Measurements from ENCODE around the gene STK25. TPM values are rescaled to one million over a fixed set of nuclear protein-coding genes. Genes with fewer than 3 reads are reported as not detected.

STK25 gene
- total and polyA plus RNA-seq, 4 donors: 134 to 255 (median 190) TPM

- Histone ChIP-seq H3K27ac (ENCODE audit: low read depth, low read length) (no peak overlapping the region), H3K27me3 (ENCODE audit: control insufficient read depth, insufficient read depth, low read length) (no peaks in the 10 kb centered on the region), H3K4me3 (ENCODE audit: low read depth, low read length) (no peak overlapping the region), H3K36me3 (ENCODE audit: control insufficient read depth, insufficient read depth, low read length) (peaks cover 69% of the 10 kb centered on the region), H3K9me3 (ENCODE audit: control insufficient read depth, insufficient read depth, low read length) (no peaks in the 10 kb centered on the region), H3K4me1 (ENCODE audit: control insufficient read depth, insufficient read depth, low read length) (no peaks in the 10 kb centered on the region)
- no peak for DNase-seq (ENCODE audit: low read depth in 4 of 6, low spot score in 6 of 6)
- no CpG with 5 or more reads among the region's 3 CpGs for WGBS (ENCODE audit: insufficient coverage)
Observed at GRCh38 chr2:241489088-241489487, 19.3 kb downstream of the STK25 start.

- H3K4me1 ChIP-seq (ENCODE audit: control insufficient read depth, insufficient read depth, low read length): no peaks in the 10 kb centered on the region
- peaks cover 46% of the 10 kb centered on the region for H3K36me3 ChIP-seq (ENCODE audit: control insufficient read depth, insufficient read depth, low read length)
- no peaks in the 10 kb centered on the region for H3K9me3 ChIP-seq (ENCODE audit: control insufficient read depth, insufficient read depth, low read length)
- DNase-seq (ENCODE audit: low read depth in 4 of 6, low spot score in 6 of 6): no peak
- 92% methylated on average over 1 of the region's 1 CpG for WGBS (ENCODE audit: insufficient coverage)
- no peak overlapping the region for H3K27ac ChIP-seq (ENCODE audit: low read depth, low read length)
- no peak overlapping the region for H3K4me3 ChIP-seq (ENCODE audit: low read depth, low read length)
- H3K27me3 ChIP-seq (ENCODE audit: control insufficient read depth, insufficient read depth, low read length): no peaks in the 10 kb centered on the region
Observed at GRCh38 chr2:241485172-241485911, 23.0 kb downstream of the STK25 start.

- no peak for DNase-seq (ENCODE audit: low read depth in 4 of 6, low spot score in 6 of 6)
- WGBS (ENCODE audit: insufficient coverage): 81% methylated on average over 5 of the region's 9 CpGs
- Histone ChIP-seq H3K4me1 (ENCODE audit: control insufficient read depth, insufficient read depth, low read length) (no peaks in the 10 kb centered on the region), H3K9me3 (ENCODE audit: control insufficient read depth, insufficient read depth, low read length) (no peaks in the 10 kb centered on the region), H3K27ac (ENCODE audit: low read depth, low read length) (no peak overlapping the region), H3K36me3 (ENCODE audit: control insufficient read depth, insufficient read depth, low read length) (peaks cover 47% of the 10 kb centered on the region), H3K27me3 (ENCODE audit: control insufficient read depth, insufficient read depth, low read length) (no peaks in the 10 kb centered on the region), H3K4me3 (ENCODE audit: low read depth, low read length) (no peak overlapping the region)
Observed at GRCh38 chr2:241483305-241483704, 25.1 kb downstream of the STK25 start.

- DNase-seq (ENCODE audit: low read depth in 4 of 6, low spot score in 6 of 6): no peak
- Histone ChIP-seq H3K36me3 (ENCODE audit: control insufficient read depth, insufficient read depth, low read length) (peaks cover 51% of the 10 kb centered on the region), H3K4me3 (ENCODE audit: low read depth, low read length) (no peak overlapping the region), H3K9me3 (ENCODE audit: control insufficient read depth, insufficient read depth, low read length) (no peaks in the 10 kb centered on the region), H3K4me1 (ENCODE audit: control insufficient read depth, insufficient read depth, low read length) (no peaks in the 10 kb centered on the region), H3K27ac (ENCODE audit: low read depth, low read length) (no peak overlapping the region), H3K27me3 (ENCODE audit: control insufficient read depth, insufficient read depth, low read length) (no peaks in the 10 kb centered on the region)
- 83% methylated on average over 13 of the region's 20 CpGs for WGBS (ENCODE audit: insufficient coverage)
Observed at GRCh38 chr2:241482126-241482955, 26.0 kb downstream of the STK25 start.

GRCh38 chr2:241481687-241482086, 26.7 kb downstream of the STK25 start:
- DNase-seq (ENCODE audit: low read depth in 4 of 6, low spot score in 6 of 6): no peak
- Histone ChIP-seq H3K4me1 (ENCODE audit: control insufficient read depth, insufficient read depth, low read length) (no peaks in the 10 kb centered on the region), H3K9me3 (ENCODE audit: control insufficient read depth, insufficient read depth, low read length) (no peaks in the 10 kb centered on the region), H3K36me3 (ENCODE audit: control insufficient read depth, insufficient read depth, low read length) (peaks cover 48% of the 10 kb centered on the region), H3K4me3 (ENCODE audit: low read depth, low read length) (no peak overlapping the region), H3K27ac (ENCODE audit: low read depth, low read length) (no peak overlapping the region), H3K27me3 (ENCODE audit: control insufficient read depth, insufficient read depth, low read length) (no peaks in the 10 kb centered on the region)
- 88% methylated on average over 1 of the region's 1 CpG for WGBS (ENCODE audit: insufficient coverage)

- H3K4me3 ChIP-seq (ENCODE audit: low read depth, low read length): no peak overlapping the region
- no peak for DNase-seq (ENCODE audit: low read depth in 4 of 6, low spot score in 6 of 6)
- no peaks in the 10 kb centered on the region for H3K27me3 ChIP-seq (ENCODE audit: control insufficient read depth, insufficient read depth, low read length)
- 90% methylated on average over 16 of the region's 18 CpGs for WGBS (ENCODE audit: insufficient coverage)
- no peak overlapping the region for H3K27ac ChIP-seq (ENCODE audit: low read depth, low read length)
- no peaks in the 10 kb centered on the region for H3K4me1 ChIP-seq (ENCODE audit: control insufficient read depth, insufficient read depth, low read length)
- peaks cover 29% of the 10 kb centered on the region for H3K36me3 ChIP-seq (ENCODE audit: control insufficient read depth, insufficient read depth, low read length)
- H3K9me3 ChIP-seq (ENCODE audit: control insufficient read depth, insufficient read depth, low read length): no peaks in the 10 kb centered on the region
Observed at GRCh38 chr2:241479026-241479898, 29.1 kb downstream of the STK25 start.

- 95% methylated on average over 8 of the region's 8 CpGs for WGBS (ENCODE audit: insufficient coverage)
Observed at GRCh38 chr2:241478166-241478565, 30.2 kb downstream of the STK25 start.

GRCh38 chr2:241475267-241475666, 33.1 kb downstream of the STK25 start:
- peaks cover 14% of the 10 kb centered on the region for H3K36me3 ChIP-seq (ENCODE audit: control insufficient read depth, insufficient read depth, low read length)
- DNase-seq (ENCODE audit: low read depth in 4 of 6, low spot score in 6 of 6): no peak
- no peaks in the 10 kb centered on the region for H3K9me3 ChIP-seq (ENCODE audit: control insufficient read depth, insufficient read depth, low read length)
- 100% methylated on average over 1 of the region's 3 CpGs for WGBS (ENCODE audit: insufficient coverage)
- no peak overlapping the region for H3K4me3 ChIP-seq (ENCODE audit: low read depth, low read length)
- no peaks in the 10 kb centered on the region for H3K4me1 ChIP-seq (ENCODE audit: control insufficient read depth, insufficient read depth, low read length)
- no peak overlapping the region for H3K27ac ChIP-seq (ENCODE audit: low read depth, low read length)
- no peaks in the 10 kb centered on the region for H3K27me3 ChIP-seq (ENCODE audit: control insufficient read depth, insufficient read depth, low read length)

More at GRCh38 chr2:241478166-241478565, 30.2 kb downstream of the STK25 start:
- DNase-seq (ENCODE audit: low read depth in 4 of 6, low spot score in 6 of 6): no peak
- no peak overlapping the region for H3K27ac ChIP-seq (ENCODE audit: low read depth, low read length)
- H3K27me3 ChIP-seq (ENCODE audit: control insufficient read depth, insufficient read depth, low read length): no peaks in the 10 kb centered on the region
- no peaks in the 10 kb centered on the region for H3K4me1 ChIP-seq (ENCODE audit: control insufficient read depth, insufficient read depth, low read length)
- no peaks in the 10 kb centered on the region for H3K9me3 ChIP-seq (ENCODE audit: control insufficient read depth, insufficient read depth, low read length)
- no peak overlapping the region for H3K4me3 ChIP-seq (ENCODE audit: low read depth, low read length)
- peaks cover 20% of the 10 kb centered on the region for H3K36me3 ChIP-seq (ENCODE audit: control insufficient read depth, insufficient read depth, low read length)

GRCh38 chr2:241473399-241473798, 35.0 kb downstream of the STK25 start:
- Histone ChIP-seq H3K4me3 (ENCODE audit: low read depth, low read length) (no peak overlapping the region), H3K27ac (ENCODE audit: low read depth, low read length) (no peak overlapping the region), H3K36me3 (ENCODE audit: control insufficient read depth, insufficient read depth, low read length) (peaks cover 11% of the 10 kb centered on the region), H3K9me3 (ENCODE audit: control insufficient read depth, insufficient read depth, low read length) (no peaks in the 10 kb centered on the region), H3K27me3 (ENCODE audit: control insufficient read depth, insufficient read depth, low read length) (no peaks in the 10 kb centered on the region), H3K4me1 (ENCODE audit: control insufficient read depth, insufficient read depth, low read length) (no peaks in the 10 kb centered on the region)
- 67% methylated on average over 3 of the region's 3 CpGs for WGBS (ENCODE audit: insufficient coverage)
- no peak for DNase-seq (ENCODE audit: low read depth in 4 of 6, low spot score in 6 of 6)
